OCI-LY7 (cell line): Measurements from ENCODE around the gene CDC42BPA.

Experiments
- CTCF ChIP-seq: fragments of 200-600 bp; sonication (generic); conservative IDR thresholded peaks from 2 replicates; pipeline ENCODE4 v1.5.1; 2014; ENCODE audit warnings: mild to moderate bottlenecking, antibody characterized with exemption, low read length, moderate library complexity, mixed read lengths
- EZH2phosphoT487 ChIP-seq: fragments of 200-600 bp; sonication (generic); IDR thresholded peaks from 2 replicates; pipeline ENCODE4 v1.6.1; 2018; ENCODE audit warnings: low read depth, borderline replicate concordance, mild to moderate bottlenecking, mixed run types, antibody characterized with exemption, low read length, moderate library complexity, mixed read lengths

- TF ChIP-seq CTCF (no peak), EZH2phosphoT487 (no peak)
These were observed 2.7 kb upstream of the CDC42BPA start for GRCh38 chr1:227321035-227321434.
